Stomach (tissue), 4 donors: Measurements from ENCODE around the gene TCEANC2.

Source experiments
- CTCF ChIP-seq, 7 experiments: fragments of 450-650 bp in 4 of 7; fragments of 200-600 bp in 3 of 7; sonication (generic) in 3 of 7; IDR thresholded peaks; one replicate each; pipeline ENCODE4 v1.5.1; 2016 to 2019; ENCODE audit warnings: antibody characterized with exemption in 7 of 7, control low read depth in 2 of 7, mild to moderate bottlenecking in 1 of 7
- POLR2A ChIP-seq, 4 donors: fragments of 450-650 bp; IDR thresholded peaks; one replicate each; pipeline ENCODE4 v1.6.1; 2016; ENCODE audit warnings: antibody characterized with exemption in 4 of 4, control low read depth in 2 of 4, mild to moderate bottlenecking in 1 of 4, moderate library complexity in 1 of 4

GRCh38 chr1:54064299-54064698 is 10.9 kb downstream of the TCEANC2 start:
- no peak for TF ChIP-seq POLR2A (IDR thresholded peaks at IDR 0.05)
- no peak for TF ChIP-seq CTCF (IDR thresholded peaks at IDR 0.05)
